HCEC 1CT (cell line): ENCODE measurements around the gene CHEK1.
"Not testable (repeated sequence)": the region's sequence is repeated elsewhere in the genome, so short reads cannot be mapped to it uniquely, and the experiment has no call there.

Experiments
- DNase-seq: peaks from one replicate; pipeline ENCODE4 v3.0.0-alpha.2; 2017

The CHEK1 gene

GRCh38 chr11:125701858-125702621 lies 77.1 kb downstream of the CHEK1 start:
- DNase-seq: no peak

GRCh38 chr11:125704686-125705085 lies 79.7 kb downstream of the CHEK1 start:
- DNase-seq: not testable (repeated sequence)

GRCh38 chr11:125720781-125721180 lies 95.8 kb downstream of the CHEK1 start:
- peak; percentile 78 for DNase-seq

GRCh38 chr11:125724125-125724524 lies 99.2 kb downstream of the CHEK1 start:
- peak; percentile 8 for DNase-seq
